ENCODE data around the gene MON1A. TPM values are rescaled to one million over a fixed set of nuclear protein-coding genes. Genes with fewer than 3 reads are reported as not detected.
"Not testable (repeated sequence)": the region's sequence is repeated elsewhere in the genome, so short reads cannot be mapped to it uniquely, and the experiment has no call there.

The MON1A gene
- 1 to 10 TPM; 9.4 TPM for total RNA-seq
- long read RNA-seq, transcript MON1A-201 (6 exons, 2,370 nt) = major isoform, 24 of 33 reads
- long read RNA-seq, partial matches to known transcripts = 4 of 33 reads
- long read RNA-seq, other reads (novel, unspliced or antisense) = 2 of 33 reads

GRCh38 chr3:49929291-49930167 is at the start of gene MON1A:
TSS of gene MON1A (minus strand) at chr3:49929811. CDS start at chr3:49913346, 16,465 bp downstream.
- DNase-seq = peak; percentile 96 to 97
- intact Hi-C loops (cut with DNase I, micrococcal nuclease) = no loop called here
- ATAC-seq = peak; percentile 93

- intact Hi-C loops (cut with DNase I, micrococcal nuclease) = no loop called here
- ATAC-seq = no peak
- no peak for DNase-seq
Observed at GRCh38 chr3:49976942-49977341, 47.3 kb upstream of the MON1A start.

GRCh38 chr3:49972656-49973055 is 43.0 kb upstream of the MON1A start:
- ATAC-seq = no peak
- intact Hi-C loops (cut with DNase I, micrococcal nuclease) = no loop called here
- DNase-seq = no peak

GRCh38 chr3:49968346-49968745 is 38.7 kb upstream of the MON1A start:
- DNase-seq (no peak), ATAC-seq (no peak)
- intact Hi-C loops (cut with DNase I, micrococcal nuclease) = no loop called here

- ATAC-seq (no peak), DNase-seq (no peak)
- intact Hi-C loops (cut with DNase I, micrococcal nuclease) = no loop called here
Observed at GRCh38 chr3:49967291-49967690, 37.7 kb upstream of the MON1A start.

GRCh38 chr3:49966233-49966942 is 36.8 kb upstream of the MON1A start:
- intact Hi-C loops (cut with DNase I, micrococcal nuclease) = no loop called here
- ATAC-seq = no peak

GRCh38 chr3:49955636-49956035 is 26.0 kb upstream of the MON1A start:
- no peak for ATAC-seq
- intact Hi-C loops (cut with DNase I, micrococcal nuclease) = no loop called here
- no peak for DNase-seq

More at GRCh38 chr3:49966233-49966942, 36.8 kb upstream of the MON1A start:
- no peak for DNase-seq

- no peak for ATAC-seq
- DNase-seq = no peak
- intact Hi-C loops (cut with DNase I, micrococcal nuclease) = no loop called here
Observed at GRCh38 chr3:49952924-49953323, 23.3 kb upstream of the MON1A start.

- DNase-seq (no peak), ATAC-seq (no peak)
- intact Hi-C loops (cut with DNase I, micrococcal nuclease) = no loop called here
Observed at GRCh38 chr3:49942651-49943050, 13.0 kb upstream of the MON1A start.

GRCh38 chr3:49940667-49941249 is 11.1 kb upstream of the MON1A start:
- intact Hi-C loops (cut with DNase I, micrococcal nuclease) = no loop called here
- DNase-seq (no peak), ATAC-seq (no peak)

- intact Hi-C loops (cut with DNase I, micrococcal nuclease) = no loop called here
- ATAC-seq (peak; percentile 96), DNase-seq (peak; percentile 97 to 98)
Observed at GRCh38 chr3:49939858-49940666, 10.5 kb upstream of the MON1A start, which contains the start of gene RBM6. TSS of gene RBM6 (plus strand) at chr3:49940150. CDS start at chr3:49962642, 22,492 bp downstream.

- DNase-seq (no peak), ATAC-seq (no peak)
- intact Hi-C loops (cut with DNase I, micrococcal nuclease) = no loop called here
Observed at GRCh38 chr3:49937090-49937489, 7.5 kb upstream of the MON1A start.

- intact Hi-C loops (cut with DNase I, micrococcal nuclease); DNase-seq; ATAC-seq: not testable (repeated sequence)
Observed at GRCh38 chr3:49932281-49932680, 2.7 kb upstream of the MON1A start.

GRCh38 chr3:49930922-49931321 is 1.3 kb upstream of the MON1A start:
- peak; percentile 17 for ATAC-seq
- intact Hi-C loops (cut with DNase I, micrococcal nuclease) = no loop called here
- DNase-seq = peak; percentile 37 to 43

- DNase-seq (no peak), ATAC-seq (peak; percentile 36)
- intact Hi-C loops (cut with DNase I, micrococcal nuclease) = no loop called here
Observed at GRCh38 chr3:49930168-49930690, 618 bp upstream of the MON1A start.

GRCh38 chr3:49928481-49929017 is 1.1 kb downstream of the MON1A start:
- intact Hi-C loops (cut with DNase I, micrococcal nuclease) = no loop called here
- peak; percentile 32 for ATAC-seq

GRCh38 chr3:49927798-49928197 is 1.8 kb downstream of the MON1A start:
- ATAC-seq (no peak), DNase-seq (no peak)
- intact Hi-C loops (cut with DNase I, micrococcal nuclease) = no loop called here

More at GRCh38 chr3:49928481-49929017, 1.1 kb downstream of the MON1A start:
- peak; percentile 23 to 35 for DNase-seq

- intact Hi-C loops (cut with DNase I, micrococcal nuclease) = no loop called here
- ATAC-seq = no peak
- no peak for DNase-seq
Observed at GRCh38 chr3:49926117-49926728, 3.4 kb downstream of the MON1A start.

All from left colon (tissue), 2 donors.